Measurements from ENCODE around the gene CSNK1D. TPM values are rescaled to one million over a fixed set of nuclear protein-coding genes. Genes with fewer than 3 reads are reported as not detected.

Gene CSNK1D
- total and polyA plus RNA-seq, 8 donors: 47.1 to 107 (median 66.0) TPM

DNA sequence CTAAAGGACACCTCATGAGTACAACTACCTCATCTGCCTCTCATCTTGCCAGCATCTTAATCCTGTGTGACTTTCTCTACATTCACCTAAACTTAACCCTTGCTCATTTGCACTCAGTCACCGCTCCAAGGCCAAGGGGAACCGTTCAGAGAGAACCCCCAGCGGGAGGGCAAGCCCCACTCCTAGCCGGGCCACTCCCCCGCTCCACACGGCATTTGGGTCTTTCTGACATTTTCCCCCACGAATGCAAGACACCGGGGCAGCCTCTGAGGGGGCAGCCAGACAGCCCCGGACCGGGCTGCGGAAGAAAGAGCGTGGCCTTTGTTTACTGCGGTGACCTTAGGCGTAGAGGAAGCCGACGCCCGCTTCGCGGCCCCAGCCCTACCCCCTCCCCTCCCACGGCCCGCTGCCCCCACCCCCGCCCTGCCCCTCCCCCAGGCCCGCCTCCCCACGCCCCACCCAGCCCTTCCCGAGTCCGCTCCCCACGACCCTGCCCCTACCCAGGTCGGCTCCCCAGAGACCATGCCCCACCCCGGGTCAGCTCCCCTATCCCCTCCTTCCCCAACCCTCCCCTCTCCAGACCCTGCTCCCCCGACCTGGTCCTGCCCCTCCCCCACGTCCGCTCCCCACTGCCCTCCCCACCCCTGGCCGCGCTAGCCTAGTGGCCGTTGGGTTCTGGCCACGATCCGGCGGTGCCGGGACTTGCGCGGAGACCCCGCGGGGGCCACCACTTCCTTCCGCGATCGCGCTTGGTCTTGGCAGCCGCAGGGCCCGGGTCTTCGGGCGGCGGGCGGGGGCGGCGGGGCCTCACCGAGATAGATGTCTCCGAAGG is 789 bp downstream of the CSNK1D start:
- Histone ChIP-seq H3K27me3 (no peaks in the 10 kb centered on the region), H3K36me3 (no peaks in the 10 kb centered on the region), H3K4me1 (peaks cover 35 to 53% (median 40%) of the 10 kb centered on the region in 3 donors), H3K4me3 (peak overlapping the region; percentile 76 to 97 (median 90)), H3K9me3 (no peaks in the 10 kb centered on the region), H3K27ac (peak overlapping the region; percentile 97 to 99 (median 98))
- DNase-seq (peak in 4 of 6 donors; percentile 29 to 68 (median 67)), FAIRE-seq (no peak), ATAC-seq (peak; percentile 28 to 36 (median 35))
- WGBS, 2 donors: 1% methylated on average over 39 to 55 of the region's 57 CpGs
- TF ChIP-seq, protein P1, sequence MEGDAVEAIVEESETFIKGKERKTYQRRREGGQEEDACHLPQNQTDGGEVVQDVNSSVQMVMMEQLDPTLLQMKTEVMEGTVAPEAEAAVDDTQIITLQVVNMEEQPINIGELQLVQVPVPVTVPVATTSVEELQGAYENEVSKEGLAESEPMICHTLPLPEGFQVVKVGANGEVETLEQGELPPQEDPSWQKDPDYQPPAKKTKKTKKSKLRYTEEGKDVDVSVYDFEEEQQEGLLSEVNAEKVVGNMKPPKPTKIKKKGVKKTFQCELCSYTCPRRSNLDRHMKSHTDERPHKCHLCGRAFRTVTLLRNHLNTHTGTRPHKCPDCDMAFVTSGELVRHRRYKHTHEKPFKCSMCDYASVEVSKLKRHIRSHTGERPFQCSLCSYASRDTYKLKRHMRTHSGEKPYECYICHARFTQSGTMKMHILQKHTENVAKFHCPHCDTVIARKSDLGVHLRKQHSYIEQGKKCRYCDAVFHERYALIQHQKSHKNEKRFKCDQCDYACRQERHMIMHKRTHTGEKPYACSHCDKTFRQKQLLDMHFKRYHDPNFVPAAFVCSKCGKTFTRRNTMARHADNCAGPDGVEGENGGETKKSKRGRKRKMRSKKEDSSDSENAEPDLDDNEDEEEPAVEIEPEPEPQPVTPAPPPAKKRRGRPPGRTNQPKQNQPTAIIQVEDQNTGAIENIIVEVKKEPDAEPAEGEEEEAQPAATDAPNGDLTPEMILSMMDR (IDR thresholded peaks at IDR 0.05): no peak
- intact Hi-C loops (cut with DNase I): no loop called here

DNA sequence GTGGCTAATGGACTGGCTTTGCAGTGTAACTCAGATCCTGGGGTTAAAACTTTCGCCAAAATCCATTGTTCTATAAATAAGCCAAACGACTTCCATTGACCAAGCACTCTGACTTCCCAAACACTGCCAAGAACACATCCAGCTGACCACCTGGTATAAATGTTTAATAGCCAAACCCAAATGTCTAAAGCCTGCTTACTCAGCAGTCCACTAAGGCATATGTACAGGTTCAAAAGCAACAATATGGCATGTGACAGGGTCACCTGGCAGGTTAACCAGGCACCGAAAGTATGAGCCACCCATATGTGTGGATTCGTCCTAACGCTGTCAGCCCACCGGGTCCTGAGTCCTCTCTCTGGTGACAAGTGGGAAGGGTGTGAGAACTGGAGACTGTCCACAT is 2.1 kb downstream of the CSNK1D start:
- Histone ChIP-seq H3K9me3 (no peaks in the 10 kb centered on the region), H3K4me1 (peaks cover 48 to 64% (median 51%) of the 10 kb centered on the region in 3 donors), H3K4me3 (peak overlapping the region in 2 of 4 donors; percentile 83 to 97), H3K27ac (peak overlapping the region in 3 of 4 donors; percentile 97 to 99 (median 99)), H3K27me3 (no peaks in the 10 kb centered on the region), H3K36me3 (no peaks in the 10 kb centered on the region)
- TF ChIP-seq, protein P1 (IDR thresholded peaks at IDR 0.05): no peak
- intact Hi-C loops (cut with DNase I): no loop called here
- FAIRE-seq (no peak), ATAC-seq (no peak), DNase-seq (no peak)
- 41 to 50% methylated on average over 6 of the region's 6 CpGs for WGBS, 2 donors

DNA sequence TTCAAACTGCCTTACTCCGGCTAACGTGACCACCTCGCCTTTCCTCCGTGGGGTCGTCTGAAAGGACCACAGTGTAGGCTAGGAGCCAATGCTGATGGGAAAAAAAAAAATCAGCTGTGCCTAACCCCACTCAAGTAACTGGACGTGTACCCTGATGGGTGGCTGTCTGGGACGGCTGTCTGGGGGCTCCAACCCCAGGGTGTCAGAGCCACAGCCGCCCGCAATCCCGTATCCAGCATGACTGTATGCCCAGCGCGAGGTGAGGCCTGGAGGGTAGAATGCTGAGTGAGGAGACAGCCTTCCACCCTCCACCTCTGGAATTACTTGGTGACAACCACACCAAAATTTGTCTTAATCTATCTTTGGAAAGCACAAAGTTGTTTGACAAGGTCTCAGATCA is 2.8 kb downstream of the CSNK1D start:
- H3K9me3 ChIP-seq: no peaks in the 10 kb centered on the region
- TF ChIP-seq, protein P1 (IDR thresholded peaks at IDR 0.05): no peak
- no peaks in the 10 kb centered on the region for H3K27me3 ChIP-seq
- H3K4me3 ChIP-seq: no peak overlapping the region
- ATAC-seq (no peak), DNase-seq (peak in 1 of 6 donors; percentile 45), FAIRE-seq (no peak)
- H3K27ac ChIP-seq: no peak overlapping the region
- peaks cover 52 to 70% (median 52%) of the 10 kb centered on the region in 3 donors for H3K4me1 ChIP-seq
- H3K36me3 ChIP-seq: peaks cover 0 to under 1% (median 0%) of the 10 kb centered on the region in 3 donors
- WGBS, 2 donors: 78 to 86% methylated on average over 12 of the region's 12 CpGs
- intact Hi-C loops (cut with DNase I): no loop called here

DNA sequence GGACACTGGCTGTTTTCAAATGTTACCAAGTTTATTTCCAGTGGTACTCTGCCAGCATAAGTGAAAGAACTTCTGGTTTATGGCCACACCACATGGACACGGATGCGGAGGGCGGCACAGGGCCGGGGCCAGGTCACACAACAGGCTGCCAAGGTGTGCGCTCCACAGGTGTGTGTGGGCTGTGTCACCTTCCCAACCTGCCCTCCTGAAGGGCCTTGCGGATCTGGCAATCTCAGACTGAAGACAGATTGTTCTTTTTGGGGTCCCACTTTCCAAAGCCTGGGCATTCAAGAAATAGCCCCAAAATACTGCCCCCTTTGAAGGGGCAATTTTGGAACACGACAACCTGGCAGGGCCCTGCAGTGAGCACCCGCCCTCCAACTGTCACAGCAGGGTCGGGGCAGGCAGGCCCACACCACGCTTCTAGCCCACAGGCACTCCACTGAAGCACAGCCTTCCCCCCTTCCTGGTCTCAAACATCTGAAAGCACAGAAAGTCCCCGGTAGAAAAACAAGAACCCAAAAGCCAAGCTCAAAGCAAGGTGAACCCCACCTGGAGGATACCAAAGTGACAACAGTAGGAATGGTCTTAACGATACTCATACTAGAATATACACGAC is 3.5 kb downstream of the CSNK1D start:
- peaks cover 0 to 7% (median 0%) of the 10 kb centered on the region in 3 donors for H3K36me3 ChIP-seq
- H3K9me3 ChIP-seq: no peaks in the 10 kb centered on the region
- no peak for ATAC-seq
- peak in 1 of 6 donors; percentile 60 for DNase-seq
- TF ChIP-seq, protein P1 (IDR thresholded peaks at IDR 0.05): no peak
- no peaks in the 10 kb centered on the region for H3K27me3 ChIP-seq
- H3K4me3 ChIP-seq: no peak overlapping the region
- peak overlapping the region in 1 of 4 donors; percentile 86 for H3K27ac ChIP-seq
- intact Hi-C loops (cut with DNase I): no loop called here
- no peak for FAIRE-seq
- H3K4me1 ChIP-seq: peaks cover 52 to 70% (median 52%) of the 10 kb centered on the region in 3 donors
- 56 to 57% methylated on average over 13 of the region's 13 CpGs for WGBS, 2 donors

Data from pancreas (tissue), 10 donors.